ENCODE measurements around the gene NUDT14.

NUDT14 gene

DNA sequence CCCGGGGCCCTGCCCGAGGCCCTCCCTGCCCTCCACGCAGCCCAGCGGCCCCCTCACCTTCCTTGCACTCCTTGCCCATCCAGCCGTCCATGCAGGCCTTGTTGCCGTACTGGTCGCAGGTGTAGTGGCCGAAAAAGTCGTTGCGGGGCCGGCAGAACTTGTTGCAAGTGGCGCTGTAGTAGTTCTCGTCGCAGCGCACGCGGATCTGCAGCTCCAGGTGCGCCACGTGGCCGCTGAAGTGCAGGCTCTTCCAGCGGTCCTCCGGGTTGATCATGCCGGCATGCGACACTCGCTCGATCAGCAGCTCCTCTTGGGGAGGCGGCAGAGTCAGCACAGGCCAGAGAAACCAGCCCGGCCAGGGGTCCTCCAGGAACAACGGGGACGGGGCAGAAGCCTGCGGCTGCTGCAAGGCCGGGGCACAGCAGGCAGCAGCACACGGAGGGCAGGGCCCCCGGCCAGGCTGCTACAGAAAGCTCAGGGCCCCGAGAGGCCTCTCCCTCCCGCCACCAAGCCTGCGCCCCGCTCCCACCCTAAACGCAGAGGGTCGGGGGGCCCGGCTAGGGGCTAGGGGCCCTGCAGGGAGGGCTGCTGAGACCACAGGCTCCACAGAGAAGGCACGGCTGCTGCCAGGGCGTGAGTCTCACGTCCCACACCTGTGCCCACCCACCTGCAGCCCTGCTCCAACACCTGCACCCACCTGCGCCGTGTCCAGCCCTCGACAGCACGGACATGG lies 25.3 kb downstream of the NUDT14 start:
- DNase-seq, result no peak

DNA sequence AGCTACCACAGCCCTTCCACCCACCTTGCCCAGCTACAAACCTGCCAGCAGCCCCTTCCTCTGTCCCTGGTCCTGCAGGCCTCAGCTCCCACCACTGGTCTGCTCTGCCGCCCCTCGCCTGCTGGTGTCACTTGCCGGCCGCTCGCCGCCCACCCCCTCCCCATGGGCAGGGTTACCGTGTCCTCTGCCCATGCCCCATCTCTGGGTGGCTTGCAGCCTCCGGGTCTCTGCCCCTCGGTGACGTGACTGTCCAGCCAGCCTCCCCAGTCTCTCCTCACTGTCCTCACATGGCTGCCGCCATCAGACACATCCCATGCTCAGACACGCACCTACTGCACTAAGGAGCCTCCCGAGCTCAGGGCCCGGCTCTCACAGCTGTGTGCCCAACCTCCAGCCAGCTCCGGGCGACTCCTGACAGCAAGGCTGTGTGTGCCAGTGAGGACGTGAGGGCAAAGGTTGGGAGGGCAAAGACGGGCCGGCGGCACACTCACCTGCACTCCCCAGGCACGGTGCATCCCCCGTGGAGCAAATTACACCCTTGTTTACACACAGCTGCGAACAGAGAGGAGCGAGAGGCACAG lies 26.0 kb downstream of the NUDT14 start:
- no peak for DNase-seq

- no peak for DNase-seq
Measured at GRCh38 chr14:105154476-105154871, 26.6 kb downstream of the NUDT14 start.

- no peak for DNase-seq
Measured at GRCh38 chr14:105153739-105154475, 27.2 kb downstream of the NUDT14 start.

DNA sequence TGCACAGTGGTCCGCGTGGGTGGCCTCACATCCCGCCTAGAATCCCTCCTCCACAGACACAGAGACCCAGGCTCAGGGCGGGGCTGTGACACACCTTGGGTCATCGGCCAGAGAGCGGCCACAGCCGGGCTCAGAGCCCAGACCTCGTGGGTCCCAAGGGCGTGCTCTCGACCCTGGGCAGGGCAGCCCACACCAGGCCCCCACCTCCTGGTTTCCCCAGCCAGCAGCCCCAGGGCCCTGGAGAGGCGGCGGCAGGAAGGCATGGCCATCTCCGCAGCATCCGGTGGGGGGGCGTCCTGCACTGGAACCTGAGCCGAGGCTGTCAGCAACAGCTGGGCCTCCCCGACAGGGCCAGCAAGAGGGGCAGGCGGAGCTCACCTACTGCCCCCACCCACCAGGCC lies 27.8 kb downstream of the NUDT14 start:
- no peak for DNase-seq

DNA sequence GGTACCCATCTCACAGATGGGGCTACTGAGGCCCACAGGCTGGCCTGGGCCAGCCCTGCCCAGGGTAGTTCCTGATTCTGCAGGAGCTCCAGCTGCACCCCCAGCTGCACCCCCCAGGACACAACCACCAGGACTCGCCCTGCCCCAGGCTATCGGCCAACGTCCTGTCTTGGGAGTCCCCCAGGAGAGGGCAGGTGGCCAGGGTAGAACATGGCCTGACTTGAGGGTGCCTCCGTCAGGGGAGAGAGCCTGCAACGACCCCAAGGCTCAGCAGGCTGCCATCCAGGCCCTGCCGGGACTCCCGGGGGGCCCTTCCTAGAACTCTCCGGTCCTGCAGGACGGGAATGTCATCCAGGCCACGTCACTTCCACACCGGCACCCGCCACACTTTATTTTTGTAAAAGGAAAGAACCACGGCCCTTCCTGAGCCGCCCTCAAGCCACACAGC lies 28.3 kb downstream of the NUDT14 start:
- DNase-seq, result no peak

- no peak for DNase-seq
Measured at GRCh38 chr14:105151838-105152793, 29.0 kb downstream of the NUDT14 start.

GRCh38 chr14:105151084-105151837 lies 29.9 kb downstream of the NUDT14 start:
- no peak for DNase-seq

GRCh38 chr14:105150368-105151083 lies 30.6 kb downstream of the NUDT14 start:
- DNase-seq, result no peak

DNA sequence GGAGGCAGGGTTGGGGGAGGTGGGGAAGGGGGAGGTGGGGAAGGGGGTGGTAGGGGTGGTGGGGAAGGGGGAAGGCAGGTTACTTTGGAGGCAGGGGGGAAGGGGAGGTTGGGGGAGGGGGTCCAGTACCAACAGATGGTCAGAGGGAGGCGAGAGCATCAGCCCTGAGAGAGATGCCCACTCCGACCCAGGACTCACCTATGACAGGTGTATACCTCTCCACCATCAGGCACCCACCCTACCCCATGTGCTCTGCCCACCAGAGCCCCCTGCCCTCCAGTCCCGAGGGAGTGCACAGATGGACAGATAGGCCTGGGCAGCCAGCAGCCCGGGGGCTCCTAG lies 31.1 kb downstream of the NUDT14 start:
- DNase-seq, result no peak

DNA sequence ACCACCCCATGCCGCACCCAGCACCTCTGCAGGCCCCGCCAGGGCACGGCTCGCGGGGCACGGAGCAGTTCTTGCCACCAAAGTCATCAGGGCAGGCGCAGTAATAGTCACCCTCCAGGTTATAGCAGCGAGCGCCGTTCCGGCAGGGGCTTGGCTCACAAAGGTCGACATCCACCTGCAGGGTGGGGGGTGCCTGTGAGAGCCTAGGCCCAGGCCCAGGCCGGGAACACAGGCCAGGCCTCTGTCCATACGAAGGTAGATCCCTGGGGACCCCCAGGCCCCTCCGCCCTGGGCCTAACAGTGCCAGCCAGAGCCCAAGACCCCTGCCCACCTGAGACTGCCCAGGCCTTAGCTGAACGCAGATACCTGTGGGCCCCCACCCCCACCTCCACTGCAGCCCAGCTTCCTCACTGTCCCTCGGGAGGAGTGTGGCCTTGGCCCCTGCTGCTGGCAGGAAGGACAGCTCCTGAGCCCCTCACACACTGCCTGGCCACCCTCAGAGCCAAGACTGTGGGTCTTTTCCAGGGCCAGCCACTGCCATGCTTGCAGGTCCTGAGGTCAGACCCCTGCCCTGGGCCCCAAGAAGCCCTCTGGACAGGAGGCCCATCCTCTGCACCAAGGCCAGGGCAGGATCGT lies 31.8 kb downstream of the NUDT14 start:
- DNase-seq, result no peak

- no peak for DNase-seq
Measured at GRCh38 chr14:105148604-105149145, 32.4 kb downstream of the NUDT14 start.

GRCh38 chr14:105147671-105148603 lies 33.2 kb downstream of the NUDT14 start:
- peak; percentile 45 for DNase-seq

DNA sequence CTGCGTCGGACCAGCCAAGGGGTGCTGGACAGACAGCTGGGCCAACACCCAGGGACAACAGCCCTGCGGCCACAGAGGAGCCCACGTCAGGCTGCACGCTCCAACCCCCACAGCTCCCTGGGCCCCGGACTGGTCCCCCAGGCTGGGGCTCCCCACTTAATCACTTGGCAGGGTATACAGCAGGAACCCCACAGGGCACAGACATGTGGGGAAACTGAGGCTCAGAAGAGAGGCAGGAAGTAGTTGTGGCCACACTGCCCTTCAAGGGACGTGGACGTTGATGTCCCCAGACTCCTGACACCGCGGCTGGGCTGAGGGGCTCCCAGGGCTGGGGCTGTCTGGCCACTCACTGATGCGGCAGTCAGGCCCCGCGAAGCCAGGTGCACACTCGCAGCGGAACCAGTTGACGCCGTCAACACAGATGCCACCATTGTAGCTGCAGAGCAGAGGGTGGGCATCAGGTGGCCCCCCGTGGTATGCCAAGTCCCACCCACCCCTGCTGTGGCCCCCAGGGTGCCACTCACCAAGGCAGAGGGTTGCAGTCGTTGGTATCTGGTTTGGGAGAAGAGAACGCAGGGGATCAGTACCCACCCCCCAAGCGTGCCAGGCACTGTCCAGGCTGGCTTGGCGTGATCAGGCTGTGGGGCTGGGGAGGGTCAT lies 34.0 kb downstream of the NUDT14 start:
- peak; percentile 53 for DNase-seq

DNA sequence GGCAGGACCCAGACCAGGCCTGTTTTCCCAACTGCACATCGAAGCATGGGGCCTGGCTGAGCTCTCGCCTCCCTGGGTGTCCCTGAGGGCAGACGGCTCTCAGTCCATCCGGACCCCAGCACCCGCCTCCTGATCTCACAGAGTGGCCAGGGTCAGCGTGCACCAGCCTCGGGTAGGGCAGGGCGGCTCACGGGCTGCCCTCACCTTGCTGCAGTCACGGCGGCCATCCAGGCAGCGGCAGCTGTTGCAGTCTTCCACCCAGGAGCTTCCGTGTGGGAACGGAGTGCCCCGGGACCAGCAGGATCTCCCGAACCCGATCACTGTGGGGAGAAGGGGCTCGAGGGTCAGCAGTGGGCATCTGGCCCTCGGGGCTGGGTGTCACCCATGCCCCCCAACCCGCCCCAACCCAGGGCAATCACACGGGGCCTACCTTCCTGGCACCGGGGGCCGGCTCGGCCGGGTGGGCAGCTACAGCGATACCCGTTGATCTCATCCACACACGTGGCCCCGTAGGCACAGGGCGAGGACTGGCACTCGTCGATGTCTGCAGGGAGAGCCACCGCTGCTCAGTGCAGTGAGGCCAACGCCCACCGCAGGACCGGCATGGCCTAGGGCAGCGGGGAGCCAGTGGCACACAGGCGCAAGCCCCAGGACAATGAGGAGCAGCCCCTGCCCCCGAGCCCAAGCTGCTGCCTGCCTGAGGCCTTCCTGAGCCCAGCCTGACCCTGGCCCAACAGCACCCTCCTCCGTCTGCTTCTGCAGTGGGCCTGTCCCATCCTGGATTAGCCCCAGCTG lies 34.7 kb downstream of the NUDT14 start:
- peak; percentile 52 for DNase-seq

- peak; percentile 58 for DNase-seq
Measured at GRCh38 chr14:105145381-105146180, 35.5 kb downstream of the NUDT14 start.
